ENCODE measurements around the gene PXDC1.
"Not testable (repeated sequence)": the region's sequence is repeated elsewhere in the genome, so short reads cannot be mapped to it uniquely, and the experiment has no call there.

GRCh38 chr6:3754032-3754725, 2.7 kb upstream of the PXDC1 start:
- TF ChIP-seq CTCF (conservative IDR thresholded peaks at IDR 0.05; ENCODE audit: low read length); EZH2phosphoT487 (IDR thresholded peaks at IDR 0.05; ENCODE audit: borderline replicate concordance): not testable (repeated sequence)

All from Loucy (cell line).